Left kidney (tissue), 8 donors: ENCODE measurements around the gene FRRS1L. TPM values are rescaled to one million over a fixed set of nuclear protein-coding genes. Genes with fewer than 3 reads are reported as not detected.

Experiments
- DNase-seq: peaks from one replicate; pipeline ENCODE4 v3.0.0-alpha.2; 2013
- long read RNA-seq, 8 donors: transcript quantifications; one replicate each; lab custom pipeline, GENCODE V29; 2026
- polyA plus RNA-seq: library from polyadenylated mRNA; unstranded; fragments of 120-200 nt; gene quantifications from one replicate; pipeline ENCODE4 v1.2.1, GENCODE V29; 2013; ENCODE audit not compliant: insufficient read length

FRRS1L gene
- 2.3 TPM for polyA plus RNA-seq
- long read RNA-seq, donor 1: 0 reads
- long read RNA-seq, donor 2, full-length matches to known transcripts: 1 of 1 reads
- long read RNA-seq, donor 2, partial matches to known transcripts: 0 of 1 reads
- long read RNA-seq, donor 2, other reads (novel, unspliced or antisense): 0 of 1 reads
- long read RNA-seq, donor 3, full-length matches to known transcripts: 1 of 1 reads
- long read RNA-seq, donor 3, partial matches to known transcripts: 0 of 1 reads
- long read RNA-seq, donor 3, other reads (novel, unspliced or antisense): 0 of 1 reads
- long read RNA-seq, donor 4: 0 reads
- long read RNA-seq, donor 5: 0 reads
- long read RNA-seq, donor 6, full-length matches to known transcripts: 1 of 1 reads
- long read RNA-seq, donor 6, partial matches to known transcripts: 0 of 1 reads
- long read RNA-seq, donor 6, other reads (novel, unspliced or antisense): 0 of 1 reads
- long read RNA-seq, donor 7: 0 reads
- long read RNA-seq, donor 8: 0 reads

GRCh38 chr9:109166771-109167601 lies at the start of gene FRRS1L:
TSS of gene FRRS1L (minus strand) at chr9:109167249. CDS start at chr9:109167138, 111 bp downstream.
- no peak for DNase-seq

DNA sequence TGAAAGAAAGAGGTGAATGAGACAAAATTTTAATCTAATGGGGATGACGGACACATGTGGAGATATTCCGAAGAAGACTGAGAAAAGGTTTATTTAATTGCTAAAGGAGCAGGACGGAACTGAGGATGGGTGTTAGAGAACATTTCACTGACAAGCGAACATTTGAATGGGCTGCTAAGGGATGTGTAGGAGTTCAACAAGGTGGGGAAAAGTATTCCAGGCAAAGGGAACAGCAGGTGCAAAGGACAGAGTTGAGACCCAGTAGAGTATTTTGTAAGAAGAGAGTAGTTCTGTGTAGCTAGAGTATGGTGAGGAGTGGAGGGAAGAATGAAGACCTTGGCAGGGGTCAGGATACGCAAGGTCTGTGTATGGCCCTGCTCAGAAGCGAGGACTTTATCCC lies 47.4 kb upstream of the FRRS1L start:
- no peak for DNase-seq

DNA sequence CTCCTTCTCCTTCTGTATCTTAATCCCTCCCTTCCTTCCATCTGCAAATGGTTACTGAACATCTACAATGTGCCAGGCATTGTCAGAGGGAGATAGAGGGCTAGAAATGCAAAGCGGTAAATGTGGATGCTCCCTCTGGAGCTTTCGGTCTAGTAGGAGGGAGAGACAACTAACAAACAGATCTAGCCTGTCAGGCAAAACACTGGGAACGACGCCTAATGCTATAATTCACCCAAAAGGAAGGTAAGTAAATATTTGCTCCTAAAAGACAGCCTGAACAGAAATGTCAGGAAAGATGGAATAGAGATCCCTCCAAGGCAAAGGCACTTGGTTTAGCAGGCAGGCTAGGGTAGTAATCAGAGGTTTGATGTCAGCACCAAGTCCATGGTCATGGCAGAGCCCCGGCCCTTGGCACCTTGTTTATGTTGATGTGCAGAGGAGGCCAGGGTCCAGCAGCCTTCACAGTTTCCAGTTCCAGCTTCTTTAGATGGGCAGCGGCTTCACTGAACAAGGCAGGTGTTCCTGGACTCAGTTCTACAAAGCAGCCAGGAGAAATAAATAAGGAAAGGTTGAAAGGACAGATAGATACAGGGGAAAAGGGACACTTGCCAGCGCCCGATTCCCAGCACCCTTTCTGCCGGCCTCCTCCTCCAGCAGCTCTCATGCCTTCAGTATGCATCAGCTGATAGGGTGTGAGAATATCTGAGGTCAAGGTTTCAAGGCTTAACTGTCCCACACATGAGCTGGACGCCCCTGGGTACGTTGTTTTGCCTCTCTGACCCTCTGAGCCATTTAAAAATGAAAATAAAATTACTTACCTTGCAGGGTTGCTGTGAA lies 46.5 kb upstream of the FRRS1L start:
- DNase-seq: no peak

DNA sequence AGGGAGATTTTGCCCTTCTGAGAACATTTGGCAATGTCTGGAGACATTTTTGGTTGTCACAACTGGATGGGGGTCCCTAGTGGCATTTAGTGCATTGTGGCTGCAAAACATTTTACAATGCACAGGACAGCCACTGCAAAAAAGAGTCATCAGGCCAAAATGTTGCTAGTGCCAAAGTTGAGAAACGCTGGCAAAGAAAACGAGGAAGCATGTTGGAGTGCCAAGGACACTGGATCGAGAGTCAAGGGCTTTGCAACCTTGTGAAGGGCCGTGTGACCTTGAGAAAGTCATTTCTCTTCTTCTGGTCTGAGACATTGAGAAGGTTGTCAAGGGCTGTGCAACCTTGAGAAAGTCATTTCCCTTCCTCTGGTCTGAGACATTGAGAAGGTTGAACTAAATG lies 45.7 kb upstream of the FRRS1L start:
- DNase-seq: no peak

- no peak for DNase-seq
Observed at GRCh38 chr9:109206670-109207069, 39.6 kb upstream of the FRRS1L start.

GRCh38 chr9:109205526-109205925 lies 38.5 kb upstream of the FRRS1L start:
- no peak for DNase-seq

GRCh38 chr9:109203761-109204360 lies 36.8 kb upstream of the FRRS1L start:
- no peak for DNase-seq

DNA sequence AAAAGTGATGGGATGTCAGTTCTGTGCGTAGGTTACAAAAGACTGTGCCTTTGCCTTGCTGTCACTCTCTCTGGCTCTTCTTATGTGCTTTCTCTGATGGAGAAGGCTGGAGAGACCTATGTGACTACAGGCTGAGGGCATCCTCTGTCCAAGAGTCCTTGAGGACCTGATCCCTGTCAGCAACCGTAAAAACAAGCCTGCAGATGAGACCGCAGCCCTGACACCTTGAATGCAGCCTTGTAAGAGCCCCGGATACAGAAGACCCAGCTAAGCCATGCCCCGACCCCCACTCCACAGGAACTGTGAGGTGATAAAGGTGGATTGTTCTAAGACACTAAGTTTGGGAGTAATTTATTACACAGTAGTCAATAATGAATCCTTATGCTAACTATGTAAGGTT lies 32.6 kb upstream of the FRRS1L start:
- DNase-seq: no peak

DNA sequence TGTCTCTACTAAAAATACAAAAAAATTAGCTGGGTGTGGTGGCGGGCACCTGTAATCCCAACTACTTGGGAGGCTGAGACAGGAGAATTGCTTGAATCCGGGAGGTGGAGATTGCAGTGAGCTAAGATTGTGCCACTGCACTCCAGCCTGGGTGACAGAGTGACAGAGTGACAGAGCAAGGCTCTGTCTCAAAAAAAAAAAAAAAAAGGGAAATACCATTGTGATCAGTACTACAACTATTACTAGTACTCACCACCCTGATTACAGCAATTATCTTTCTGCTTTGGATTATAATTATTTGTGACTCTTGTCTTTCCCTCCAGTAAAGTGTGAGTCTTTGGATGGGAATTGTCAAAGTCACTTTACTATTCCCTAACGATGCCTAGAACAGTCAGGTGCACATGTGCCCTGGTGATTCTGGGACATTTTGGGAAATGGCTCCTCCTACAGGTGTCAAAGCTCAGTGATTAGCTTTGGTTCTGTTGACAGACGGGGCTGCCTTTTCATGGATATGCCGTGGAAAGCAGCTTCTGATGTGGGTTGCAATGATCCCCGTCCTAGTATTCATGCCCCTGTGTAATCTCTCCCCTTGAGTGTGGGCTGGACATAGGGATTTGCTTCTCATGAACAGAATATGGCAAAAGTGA lies 31.8 kb upstream of the FRRS1L start:
- DNase-seq: no peak

- DNase-seq: no peak
Observed at GRCh38 chr9:109193974-109194556, 27.0 kb upstream of the FRRS1L start.

GRCh38 chr9:109192732-109193361 lies 25.8 kb upstream of the FRRS1L start:
- DNase-seq: peak; percentile 34

DNA sequence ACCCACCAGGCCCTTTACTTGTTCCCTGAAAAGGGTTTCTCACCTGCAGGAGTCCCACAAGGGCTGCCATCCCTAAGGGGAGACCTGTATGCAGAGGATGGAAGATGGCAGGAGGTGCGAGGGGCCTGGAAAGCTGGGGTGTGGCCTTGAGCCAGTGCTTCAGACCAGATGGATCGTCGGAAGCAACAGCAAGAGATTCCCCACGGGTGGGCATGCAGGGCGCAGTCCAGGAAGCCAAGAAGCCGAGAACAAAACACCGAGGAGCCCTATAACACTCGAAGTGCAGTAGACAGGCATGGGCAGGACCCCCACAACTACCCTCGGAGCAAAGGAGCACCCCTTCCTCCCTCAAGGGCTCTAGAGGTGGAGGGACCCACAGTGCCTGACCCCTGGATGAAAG lies 24.7 kb upstream of the FRRS1L start:
- no peak for DNase-seq

- no peak for DNase-seq
Observed at GRCh38 chr9:109190151-109190550, 23.1 kb upstream of the FRRS1L start.

GRCh38 chr9:109186857-109187520 lies 19.9 kb upstream of the FRRS1L start:
- no peak for DNase-seq

GRCh38 chr9:109182940-109183798 lies 16.1 kb upstream of the FRRS1L start:
- no peak for DNase-seq

DNA sequence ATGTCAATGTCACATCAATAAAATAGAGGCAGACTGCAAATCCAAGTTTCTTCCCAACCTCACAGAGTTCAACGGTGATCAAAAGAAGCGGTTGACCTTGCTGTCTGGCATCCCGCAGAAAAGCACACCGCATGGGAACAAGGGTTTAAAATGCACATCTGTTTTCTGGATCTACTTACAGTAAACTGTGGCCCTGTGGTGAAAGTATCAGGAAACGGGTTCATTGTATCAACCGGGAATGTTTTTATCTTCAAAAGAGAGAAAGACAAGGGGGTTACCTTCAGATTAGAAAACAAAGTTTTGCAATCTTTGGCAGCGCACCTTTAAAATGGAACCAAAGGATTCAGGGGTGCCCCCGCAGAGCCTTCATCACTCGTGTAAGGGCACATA lies 15.5 kb upstream of the FRRS1L start:
- DNase-seq: no peak

DNA sequence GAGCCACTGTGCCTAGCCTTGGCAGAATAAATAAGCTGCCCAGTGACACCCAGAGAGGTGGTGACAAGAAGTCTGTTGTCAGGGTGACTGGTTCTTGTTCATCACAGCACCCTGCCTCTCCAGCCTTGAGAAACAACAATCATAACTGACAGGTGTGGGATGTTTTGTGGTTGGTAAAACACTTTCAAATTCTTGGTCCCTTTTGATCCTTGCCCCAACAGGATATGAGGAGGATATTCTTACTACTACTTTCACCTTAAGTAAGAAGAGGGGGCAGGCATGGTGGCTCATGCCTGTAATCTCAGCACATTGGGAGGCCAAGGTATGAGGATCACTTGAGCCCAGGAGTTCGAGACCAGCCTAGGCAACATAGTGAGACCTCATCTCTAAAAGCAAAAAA lies 14.2 kb upstream of the FRRS1L start:
- no peak for DNase-seq

- DNase-seq: no peak
Observed at GRCh38 chr9:109179801-109180523, 12.9 kb upstream of the FRRS1L start.
